ENCODE results near the gene FLVCR2.

FLVCR2 gene

DNA sequence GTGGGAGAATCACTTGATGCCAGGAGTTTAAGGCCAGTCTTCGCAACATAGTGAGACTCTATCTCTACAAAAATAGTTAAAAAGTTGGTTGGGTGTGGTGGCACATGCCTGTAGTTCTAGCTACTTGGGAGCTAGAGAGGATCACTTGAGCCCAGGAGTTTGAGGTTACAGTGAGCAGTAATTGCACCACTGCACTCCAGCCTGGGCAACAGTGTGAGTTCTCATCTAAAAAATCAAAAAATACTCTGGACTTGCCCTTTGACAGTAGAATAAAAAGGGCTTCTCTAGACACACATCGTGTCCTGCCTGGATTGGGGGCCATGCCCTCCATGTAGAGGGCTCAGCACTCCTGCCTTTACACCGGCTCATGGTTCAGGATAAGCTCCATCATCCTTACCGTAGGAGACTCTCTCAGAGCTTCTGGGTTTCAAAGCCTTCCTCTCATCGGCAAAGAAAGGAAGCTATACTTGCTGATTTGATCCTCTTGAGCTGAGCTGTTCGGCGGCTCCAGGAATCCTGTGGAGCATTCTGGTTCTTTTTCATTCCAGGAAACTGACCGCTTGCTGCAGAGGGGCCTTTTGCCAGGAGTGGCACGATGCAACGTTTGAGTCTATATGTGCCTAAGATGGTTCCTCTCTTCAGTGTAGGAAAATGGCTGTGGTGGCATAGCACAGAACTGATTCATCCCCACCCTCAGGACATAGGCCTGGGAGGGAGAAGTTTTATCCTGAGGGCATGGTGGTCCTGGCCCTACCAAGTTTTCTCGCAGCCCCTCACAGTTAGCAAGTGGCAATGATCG, 29.6 kb downstream of the FLVCR2 start:
- no peak overlapping the region for H3K4ac ChIP-seq (ENCODE audit: low read depth in 1 of 2, low read length in 2 of 2)
- no peak overlapping the region for H4K91ac ChIP-seq (ENCODE audit: low read length)
- no peak overlapping the region for H3K4me2 ChIP-seq (ENCODE audit: low read length, poor library complexity, severe bottlenecking)
- H3K4me3 ChIP-seq (ENCODE audit: insufficient read depth in 1 of 2, low read depth in 1 of 2, low read length in 2 of 2): no peak overlapping the region
- no peak overlapping the region for H2BK5ac ChIP-seq (ENCODE audit: low read depth, low read length, poor library complexity, severe bottlenecking)
- H3K4me1 ChIP-seq (ENCODE audit: control insufficient read depth, insufficient read depth, low read depth, low read length): peaks cover 9% of the 10 kb centered on the region
- no peak overlapping the region for H3K14ac ChIP-seq (ENCODE audit: low read length in 2 of 2)
- no peak overlapping the region for H3K23ac ChIP-seq (ENCODE audit: low read length in 2 of 2)
- H2AK5ac ChIP-seq (ENCODE audit: low read length, severe bottlenecking): no peak overlapping the region
- H2BK120ac ChIP-seq (ENCODE audit: low read depth, low read length): no peak overlapping the region
- H2BK15ac ChIP-seq (ENCODE audit: low read depth, poor library complexity, severe bottlenecking): no peak overlapping the region
- no peak overlapping the region for H2AFZ ChIP-seq (ENCODE audit: low read depth, low read length)
- H2BK12ac ChIP-seq (ENCODE audit: low read length in 2 of 2): no peak overlapping the region
- H3K9me3 ChIP-seq (ENCODE audit: control insufficient read depth, low read length): peaks cover 19% of the 10 kb centered on the region
- H3K27ac ChIP-seq (ENCODE audit: low read length, poor library complexity, severe bottlenecking): no peak overlapping the region
- H3K27me3 ChIP-seq (ENCODE audit: control insufficient read depth in 1 of 2, insufficient read depth in 1 of 2, low read length in 2 of 2): no peaks in the 10 kb centered on the region
- no peak overlapping the region for H4K8ac ChIP-seq (ENCODE audit: low read length)
- no peak for DNase-seq
- no peak overlapping the region for H3K18ac ChIP-seq (ENCODE audit: low read depth in 1 of 2, low read length in 2 of 2)
- peaks cover 0 to 7% of the 10 kb centered on the region in 2 experiments for H3K36me3 ChIP-seq (ENCODE audit: control insufficient read depth in 1 of 2, insufficient read depth in 2 of 2, low read depth in 1 of 2, low read length in 2 of 2)
- no peak overlapping the region for H3K9ac ChIP-seq (ENCODE audit: low read length)
- peaks cover 47% of the 10 kb centered on the region for H3K79me1 ChIP-seq (replicated peaks; ENCODE audit: low read length, poor library complexity, severe bottlenecking)
- WGBS: 92% methylated on average over 12 of the region's 12 CpGs

DNA sequence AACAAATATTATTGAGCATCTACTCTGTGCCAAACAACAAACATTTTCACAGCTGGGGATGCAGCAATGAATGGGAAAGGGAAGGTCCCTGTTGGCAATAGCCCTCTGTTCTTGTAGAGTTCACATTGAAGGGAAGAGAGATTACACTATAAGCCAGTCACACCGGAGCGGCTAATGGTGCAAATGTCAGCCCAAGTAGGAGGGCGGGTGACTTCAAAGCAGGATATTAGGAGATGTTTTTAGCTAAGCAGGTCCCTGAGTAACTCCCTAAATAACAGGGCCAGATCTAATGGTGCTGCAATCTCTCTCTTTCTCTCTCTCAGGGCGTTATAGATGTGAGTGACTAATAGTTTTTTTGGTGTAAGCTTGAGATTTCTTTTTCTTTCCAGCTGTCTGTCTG, 30.7 kb downstream of the FLVCR2 start:
- H2AFZ ChIP-seq (ENCODE audit: low read depth, low read length): no peak overlapping the region

DNA sequence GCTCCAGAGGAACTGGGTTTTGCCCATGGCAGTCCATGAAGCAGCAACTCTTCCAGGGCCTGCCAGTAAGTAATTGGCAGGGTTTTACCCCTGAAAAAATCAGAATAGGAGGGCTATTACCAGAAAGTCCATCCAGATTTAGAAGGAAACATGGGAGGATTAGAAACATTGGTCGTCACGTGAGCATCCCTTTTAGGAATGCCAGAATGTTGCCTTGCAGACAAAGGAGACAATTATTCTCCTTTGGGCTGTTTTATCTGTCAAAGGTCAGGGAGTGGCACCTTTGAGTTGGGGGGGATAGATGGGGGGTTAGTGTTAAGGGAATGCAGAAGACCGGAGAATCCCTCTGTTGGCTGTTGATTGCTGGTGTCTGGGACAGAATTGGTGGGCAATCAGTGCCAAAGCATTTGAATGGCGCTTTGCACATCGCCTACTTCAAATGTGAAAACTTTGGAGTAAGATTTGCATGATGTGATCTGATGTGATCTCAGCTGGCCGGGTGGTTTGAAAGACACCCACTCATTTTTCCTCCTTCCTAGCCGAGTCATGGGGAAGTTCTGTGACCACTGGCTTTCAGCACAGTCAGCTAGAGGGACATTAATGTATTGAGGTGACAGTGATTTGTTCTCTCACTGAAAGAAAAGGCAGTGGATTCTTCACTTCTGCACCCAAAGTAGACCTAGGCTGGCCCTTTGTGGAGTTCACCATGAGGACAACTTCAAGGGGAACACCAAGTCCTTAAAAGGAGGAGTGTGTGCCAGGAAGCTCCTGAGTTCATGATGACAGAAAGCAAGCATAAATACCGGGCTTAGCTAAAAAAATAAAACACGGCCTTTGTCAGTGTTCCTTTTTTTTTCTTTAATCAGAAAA, 31.4 kb downstream of the FLVCR2 start:
- Histone ChIP-seq H3K79me1 (replicated peaks; ENCODE audit: low read length, poor library complexity, severe bottlenecking) (peaks cover 45% of the 10 kb centered on the region), H4K91ac (ENCODE audit: low read length) (no peak overlapping the region), H4K8ac (ENCODE audit: low read length) (no peak overlapping the region), H3K4me2 (ENCODE audit: low read length, poor library complexity, severe bottlenecking) (no peak overlapping the region), H3K23ac (ENCODE audit: low read length in 2 of 2) (no peak overlapping the region), H3K27me3 (ENCODE audit: control insufficient read depth in 1 of 2, insufficient read depth in 1 of 2, low read length in 2 of 2) (no peaks in the 10 kb centered on the region), H3K9me3 (ENCODE audit: control insufficient read depth, low read length) (peaks cover 19% of the 10 kb centered on the region), H2BK15ac (ENCODE audit: low read depth, poor library complexity, severe bottlenecking) (no peak overlapping the region), H2AFZ (ENCODE audit: low read depth, low read length) (no peak overlapping the region), H2AK5ac (ENCODE audit: low read length, severe bottlenecking) (no peak overlapping the region), H2BK120ac (ENCODE audit: low read depth, low read length) (no peak overlapping the region), H3K14ac (ENCODE audit: low read length in 2 of 2) (no peak overlapping the region), H3K9ac (ENCODE audit: low read length) (no peak overlapping the region), H3K4ac (ENCODE audit: low read depth in 1 of 2, low read length in 2 of 2) (no peak overlapping the region), H3K36me3 (ENCODE audit: control insufficient read depth in 1 of 2, insufficient read depth in 2 of 2, low read depth in 1 of 2, low read length in 2 of 2) (peaks cover 0 to 7% of the 10 kb centered on the region in 2 experiments), H3K27ac (ENCODE audit: low read length, poor library complexity, severe bottlenecking) (no peak overlapping the region), H2BK5ac (ENCODE audit: low read depth, low read length, poor library complexity, severe bottlenecking) (no peak overlapping the region), H3K4me1 (ENCODE audit: control insufficient read depth, insufficient read depth, low read depth, low read length) (peaks cover 7% of the 10 kb centered on the region), H3K4me3 (ENCODE audit: insufficient read depth in 1 of 2, low read depth in 1 of 2, low read length in 2 of 2) (no peak overlapping the region), H3K18ac (ENCODE audit: low read depth in 1 of 2, low read length in 2 of 2) (no peak overlapping the region), H2BK12ac (ENCODE audit: low read length in 2 of 2) (no peak overlapping the region)
- no peak for DNase-seq
- 90% methylated on average over 9 of the region's 9 CpGs for WGBS

More for the DNA sequence above, 30.7 kb downstream of the FLVCR2 start:
- Histone ChIP-seq H3K27ac (ENCODE audit: low read length, poor library complexity, severe bottlenecking) (no peak overlapping the region), H2AK5ac (ENCODE audit: low read length, severe bottlenecking) (no peak overlapping the region), H4K8ac (ENCODE audit: low read length) (no peak overlapping the region), H3K27me3 (ENCODE audit: control insufficient read depth in 1 of 2, insufficient read depth in 1 of 2, low read length in 2 of 2) (no peaks in the 10 kb centered on the region), H2BK15ac (ENCODE audit: low read depth, poor library complexity, severe bottlenecking) (no peak overlapping the region), H2BK120ac (ENCODE audit: low read depth, low read length) (no peak overlapping the region), H3K9ac (ENCODE audit: low read length) (no peak overlapping the region), H3K9me3 (ENCODE audit: control insufficient read depth, low read length) (peaks cover 19% of the 10 kb centered on the region), H3K18ac (ENCODE audit: low read depth in 1 of 2, low read length in 2 of 2) (no peak overlapping the region), H3K79me1 (replicated peaks; ENCODE audit: low read length, poor library complexity, severe bottlenecking) (peaks cover 39% of the 10 kb centered on the region), H3K23ac (ENCODE audit: low read length in 2 of 2) (no peak overlapping the region), H3K36me3 (ENCODE audit: control insufficient read depth in 1 of 2, insufficient read depth in 2 of 2, low read depth in 1 of 2, low read length in 2 of 2) (peaks cover 0 to 7% of the 10 kb centered on the region in 2 experiments), H3K4ac (ENCODE audit: low read depth in 1 of 2, low read length in 2 of 2) (no peak overlapping the region), H3K14ac (ENCODE audit: low read length in 2 of 2) (no peak overlapping the region), H4K91ac (ENCODE audit: low read length) (no peak overlapping the region), H3K4me3 (ENCODE audit: insufficient read depth in 1 of 2, low read depth in 1 of 2, low read length in 2 of 2) (no peak overlapping the region), H3K4me1 (ENCODE audit: control insufficient read depth, insufficient read depth, low read depth, low read length) (peaks cover 9% of the 10 kb centered on the region), H3K4me2 (ENCODE audit: low read length, poor library complexity, severe bottlenecking) (no peak overlapping the region), H2BK12ac (ENCODE audit: low read length in 2 of 2) (no peak overlapping the region), H2BK5ac (ENCODE audit: low read depth, low read length, poor library complexity, severe bottlenecking) (no peak overlapping the region)
- DNase-seq: no peak
- WGBS: 96% methylated on average over 3 of the region's 4 CpGs

DNA sequence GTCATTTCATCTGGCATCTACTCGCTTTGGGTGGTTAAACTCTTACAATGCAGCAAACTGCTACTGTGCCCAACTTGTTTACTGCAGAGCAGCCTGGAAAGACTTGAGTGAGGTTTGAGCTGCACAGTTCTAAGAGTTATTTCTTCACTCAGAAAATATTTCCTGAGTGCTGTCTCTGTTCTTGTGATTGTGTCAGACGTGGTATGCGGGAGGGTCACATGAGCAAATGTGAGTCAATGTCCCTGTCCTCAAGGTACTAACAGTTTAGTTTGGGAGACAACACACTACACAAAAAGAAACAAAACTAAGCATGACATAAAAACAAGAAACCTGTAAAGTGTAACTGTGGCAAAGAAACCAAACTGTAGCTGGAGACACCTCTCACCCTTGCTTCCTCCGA, 32.4 kb downstream of the FLVCR2 start:
- Histone ChIP-seq H3K23ac (ENCODE audit: low read length in 2 of 2) (no peak overlapping the region), H3K9ac (ENCODE audit: low read length) (no peak overlapping the region), H3K4me2 (ENCODE audit: low read length, poor library complexity, severe bottlenecking) (no peak overlapping the region), H3K79me1 (replicated peaks; ENCODE audit: low read length, poor library complexity, severe bottlenecking) (peaks cover 51% of the 10 kb centered on the region), H2BK5ac (ENCODE audit: low read depth, low read length, poor library complexity, severe bottlenecking) (no peak overlapping the region), H3K4ac (ENCODE audit: low read depth in 1 of 2, low read length in 2 of 2) (no peak overlapping the region), H3K36me3 (ENCODE audit: control insufficient read depth in 1 of 2, insufficient read depth in 2 of 2, low read depth in 1 of 2, low read length in 2 of 2) (peaks cover 0 to 7% of the 10 kb centered on the region in 2 experiments), H3K27me3 (ENCODE audit: control insufficient read depth in 1 of 2, insufficient read depth in 1 of 2, low read length in 2 of 2) (no peaks in the 10 kb centered on the region), H4K8ac (ENCODE audit: low read length) (no peak overlapping the region), H4K91ac (ENCODE audit: low read length) (no peak overlapping the region), H3K18ac (ENCODE audit: low read depth in 1 of 2, low read length in 2 of 2) (no peak overlapping the region), H3K9me3 (ENCODE audit: control insufficient read depth, low read length) (peaks cover 19% of the 10 kb centered on the region), H2BK15ac (ENCODE audit: low read depth, poor library complexity, severe bottlenecking) (no peak overlapping the region), H2AFZ (ENCODE audit: low read depth, low read length) (no peak overlapping the region), H3K4me3 (ENCODE audit: insufficient read depth in 1 of 2, low read depth in 1 of 2, low read length in 2 of 2) (no peak overlapping the region), H3K4me1 (ENCODE audit: control insufficient read depth, insufficient read depth, low read depth, low read length) (peaks cover 3% of the 10 kb centered on the region), H2AK5ac (ENCODE audit: low read length, severe bottlenecking) (no peak overlapping the region), H3K27ac (ENCODE audit: low read length, poor library complexity, severe bottlenecking) (no peak overlapping the region), H2BK120ac (ENCODE audit: low read depth, low read length) (no peak overlapping the region), H3K14ac (ENCODE audit: low read length in 2 of 2) (no peak overlapping the region), H2BK12ac (ENCODE audit: low read length in 2 of 2) (no peak overlapping the region)
- WGBS: 80% methylated on average over 2 of the region's 4 CpGs
- DNase-seq: peak; percentile 47
